HFF-Myc (cell line): ENCODE measurements around the gene TEP1.

Experiments
- DNase-seq: peaks from one replicate; pipeline ENCODE4 v3.0.0-alpha.2; 2011; ENCODE audit warnings: low read depth; ENCODE audit errors: extremely low read depth
- H3K4me3 ChIP-seq: replicated peaks from 2 replicates; pipeline ENCODE4 v1.5.1; 2011; ENCODE audit warnings: low read depth, mild to moderate bottlenecking, control low read depth, low read length
- TF ChIP-seq, protein P1 (sequence below): IDR thresholded peaks from 2 replicates; pipeline ENCODE4 v1.5.1; 2012; ENCODE audit warnings: mild to moderate bottlenecking, low read depth, low read length, control low read depth; ENCODE audit errors: missing control alignments

The TEP1 gene

GRCh38 chr14:20317720-20318119, 95.6 kb downstream of the TEP1 start:
- TF ChIP-seq, protein P1, sequence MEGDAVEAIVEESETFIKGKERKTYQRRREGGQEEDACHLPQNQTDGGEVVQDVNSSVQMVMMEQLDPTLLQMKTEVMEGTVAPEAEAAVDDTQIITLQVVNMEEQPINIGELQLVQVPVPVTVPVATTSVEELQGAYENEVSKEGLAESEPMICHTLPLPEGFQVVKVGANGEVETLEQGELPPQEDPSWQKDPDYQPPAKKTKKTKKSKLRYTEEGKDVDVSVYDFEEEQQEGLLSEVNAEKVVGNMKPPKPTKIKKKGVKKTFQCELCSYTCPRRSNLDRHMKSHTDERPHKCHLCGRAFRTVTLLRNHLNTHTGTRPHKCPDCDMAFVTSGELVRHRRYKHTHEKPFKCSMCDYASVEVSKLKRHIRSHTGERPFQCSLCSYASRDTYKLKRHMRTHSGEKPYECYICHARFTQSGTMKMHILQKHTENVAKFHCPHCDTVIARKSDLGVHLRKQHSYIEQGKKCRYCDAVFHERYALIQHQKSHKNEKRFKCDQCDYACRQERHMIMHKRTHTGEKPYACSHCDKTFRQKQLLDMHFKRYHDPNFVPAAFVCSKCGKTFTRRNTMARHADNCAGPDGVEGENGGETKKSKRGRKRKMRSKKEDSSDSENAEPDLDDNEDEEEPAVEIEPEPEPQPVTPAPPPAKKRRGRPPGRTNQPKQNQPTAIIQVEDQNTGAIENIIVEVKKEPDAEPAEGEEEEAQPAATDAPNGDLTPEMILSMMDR = no peak
- no peak overlapping the region for H3K4me3 ChIP-seq
- no peak for DNase-seq
